H1 (cell line): ENCODE measurements around the gene LRRK1. TPM values are rescaled to one million over a fixed set of nuclear protein-coding genes. Genes with fewer than 3 reads are reported as not detected.

Experiments
- BACH1 ChIP-seq: IDR thresholded peaks from 2 replicates; pipeline ENCODE4 v1.6.1; 2012; ENCODE audit warnings: low read length, improper control_type of control experiment
- BRCA1 ChIP-seq: IDR thresholded peaks from 2 replicates; pipeline ENCODE4 v1.6.1; 2012; ENCODE audit warnings: low read depth, low read length, improper control_type of control experiment
- CBX8 ChIP-seq: fragments of 300-800, 300-1000 bp; sonication (generic); IDR thresholded peaks from 2 replicates; pipeline ENCODE4 v1.7.1; 2016; ENCODE audit warnings: low read depth, low read length, borderline replicate concordance
- CHD2 ChIP-seq: IDR thresholded peaks from 2 replicates; pipeline ENCODE4 v1.6.1; 2012; ENCODE audit warnings: low read length, improper control_type of control experiment
- CREB1 ChIP-seq: IDR thresholded peaks from 2 replicates; pipeline ENCODE4 v1.6.1; 2012; ENCODE audit warnings: inconsistent platforms
- GABPA ChIP-seq: IDR thresholded peaks from 2 replicates; pipeline ENCODE4 v1.6.1; 2011; ENCODE audit warnings: mild to moderate bottlenecking, low read length, moderate library complexity, borderline replicate concordance; ENCODE audit not compliant: insufficient read depth
- NRF1 ChIP-seq: IDR thresholded peaks from 2 replicates; pipeline ENCODE4 v1.6.1; 2011; ENCODE audit warnings: mild to moderate bottlenecking, low read depth, low read length, improper control_type of control experiment
- POLR2A ChIP-seq, 2 experiments: IDR thresholded peaks; 1 replicate in 1 of 2; 2 replicates in 1 of 2; pipeline ENCODE4 v1.6.1; 2011; ENCODE audit warnings: low read depth in 2 of 2, low read length in 2 of 2, mild to moderate bottlenecking in 2 of 2; ENCODE audit errors: control extremely low read depth in 1 of 2
- POU5F1 ChIP-seq: IDR thresholded peaks from 2 replicates; pipeline ENCODE4 v1.6.1; 2011; ENCODE audit warnings: low read depth, mild to moderate bottlenecking, low read length, moderate library complexity
- RBBP5 ChIP-seq: IDR thresholded peaks from 2 replicates; pipeline ENCODE4 v1.7.1; 2012; ENCODE audit warnings: low read depth, mild to moderate bottlenecking, inconsistent platforms, low read length, moderate library complexity, borderline replicate concordance
- RFX5 ChIP-seq: IDR thresholded peaks from 2 replicates; pipeline ENCODE4 v1.6.1; 2011; ENCODE audit warnings: low read depth, low read length, improper control_type of control experiment, borderline replicate concordance
- RXRA ChIP-seq: IDR thresholded peaks from 2 replicates; pipeline ENCODE4 v1.6.1; 2011; ENCODE audit warnings: low read depth, mild to moderate bottlenecking, low read length, moderate library complexity; ENCODE audit not compliant: insufficient read depth
- SRF ChIP-seq: IDR thresholded peaks from 2 replicates; pipeline ENCODE4 v1.6.1; 2011; ENCODE audit warnings: mild to moderate bottlenecking, low read depth, low read length, moderate library complexity
- SUZ12 ChIP-seq: fragments of 200-600 bp; sonication (generic); IDR thresholded peaks from 2 replicates; pipeline ENCODE4 v1.6.1; 2012; ENCODE audit warnings: mild to moderate bottlenecking, inconsistent platforms, low read length, moderate library complexity, mixed read lengths
- TAF7 ChIP-seq: optimal IDR thresholded peaks from 2 replicates; pipeline ENCODE3; 2011; ENCODE audit warnings: low read depth, mild to moderate bottlenecking, inconsistent platforms, low read length, moderate library complexity, borderline replicate concordance
- TBP ChIP-seq: IDR thresholded peaks from 2 replicates; pipeline ENCODE4 v1.6.1; 2011; ENCODE audit warnings: low read depth, low read length, improper control_type of control experiment
- YY1 ChIP-seq: IDR thresholded peaks from 2 replicates; pipeline ENCODE4 v1.6.1; 2011; ENCODE audit warnings: low read depth, mild to moderate bottlenecking, low read length
- polyA plus RNA-seq, 7 experiments: library from polyadenylated mRNA; depleted of rRNA in 3 of 7; stranded (reverse) in 5 of 7; unstranded in 2 of 7; fragments of >200 nt in 5 of 7; fragments of 200-250 nt in 2 of 7; gene quantifications; 1 replicate in 5 of 7; 2 replicates in 1 of 7; 4 replicates in 1 of 7; pipeline versions ENCODE4 v1.2.1 to v1.2.3, GENCODE V29; 2011 to 2013; ENCODE audit warnings: missing spikeins in 2 of 7, mixed read lengths in 2 of 7
- total RNA-seq: library from RNA; stranded (reverse); fragmentation: NEBNext Ultra II Directional; extraction: Animal tissue kit (Norgen Biotek cat#: 25700); gene quantifications from 2 replicates; pipeline ENCODE4 v1.2.1, GENCODE V29; 2021
- TF ChIP-seq, protein P1 (sequence below), 3 experiments: IDR thresholded peaks; 1 replicate in 2 of 3; 2 replicates in 1 of 3; pipeline versions ENCODE4 v1.5.1 to v1.6.1; 2011; ENCODE audit warnings: low read length in 3 of 3, mild to moderate bottlenecking in 3 of 3, inconsistent platforms in 2 of 3, low read depth in 1 of 3, moderate library complexity in 1 of 3; ENCODE audit not compliant: insufficient read depth in 1 of 3; ENCODE audit errors: control extremely low read depth in 1 of 3
- TF ChIP-seq, protein P2 (sequence below): IDR thresholded peaks from 2 replicates; pipeline ENCODE4 v1.6.1; 2011; ENCODE audit warnings: low read length, improper control_type of control experiment

Gene LRRK1
- total and polyA plus RNA-seq, 2 of the 8 experiments (the other 6 are each of a cell fraction or from before 2014, with no cell fraction given), result 1.2 to 3.6 TPM

DNA sequence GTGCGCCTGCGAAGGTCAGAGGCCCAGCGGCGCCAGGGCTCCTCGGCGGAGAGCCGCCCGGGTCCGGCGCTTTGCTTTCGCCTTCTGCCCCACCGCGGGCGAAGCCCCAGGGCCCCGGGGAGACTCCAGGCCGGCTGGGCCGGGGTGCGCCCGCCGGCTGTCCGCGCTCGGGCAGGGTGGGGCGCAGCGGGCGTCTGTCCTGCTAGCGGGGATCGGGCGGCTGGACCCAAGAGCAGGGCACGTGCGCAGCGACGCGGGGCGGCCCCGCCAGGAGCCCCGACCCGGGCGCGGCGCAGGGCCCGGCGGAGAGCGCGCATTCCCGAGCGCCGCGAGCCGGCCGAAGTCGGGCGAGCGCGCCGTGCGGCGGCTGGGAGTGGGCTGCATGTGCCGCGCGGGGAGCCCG is 40.1 kb upstream of the LRRK1 start (continued):
- TF ChIP-seq CHD2 (no peak), BRCA1 (no peak), TBP (no peak), YY1 (no peak), TAF7 (no peak), CBX8 (no peak), GABPA (no peak), CREB1 (no peak), RBBP5 (no peak), RXRA (no peak), SRF (no peak), POU5F1 (no peak), RFX5 (no peak), NRF1 (no peak), SUZ12 (peak; percentile 23; the same call in 1 of the 2 replicates), BACH1 (no peak), POLR2A (IDR thresholded peaks at IDR 0.05; ENCODE audit: control extremely low read depth in 1 of 2, low read depth in 2 of 2, low read length in 2 of 2) (no peak)
- TF ChIP-seq, protein P1, sequence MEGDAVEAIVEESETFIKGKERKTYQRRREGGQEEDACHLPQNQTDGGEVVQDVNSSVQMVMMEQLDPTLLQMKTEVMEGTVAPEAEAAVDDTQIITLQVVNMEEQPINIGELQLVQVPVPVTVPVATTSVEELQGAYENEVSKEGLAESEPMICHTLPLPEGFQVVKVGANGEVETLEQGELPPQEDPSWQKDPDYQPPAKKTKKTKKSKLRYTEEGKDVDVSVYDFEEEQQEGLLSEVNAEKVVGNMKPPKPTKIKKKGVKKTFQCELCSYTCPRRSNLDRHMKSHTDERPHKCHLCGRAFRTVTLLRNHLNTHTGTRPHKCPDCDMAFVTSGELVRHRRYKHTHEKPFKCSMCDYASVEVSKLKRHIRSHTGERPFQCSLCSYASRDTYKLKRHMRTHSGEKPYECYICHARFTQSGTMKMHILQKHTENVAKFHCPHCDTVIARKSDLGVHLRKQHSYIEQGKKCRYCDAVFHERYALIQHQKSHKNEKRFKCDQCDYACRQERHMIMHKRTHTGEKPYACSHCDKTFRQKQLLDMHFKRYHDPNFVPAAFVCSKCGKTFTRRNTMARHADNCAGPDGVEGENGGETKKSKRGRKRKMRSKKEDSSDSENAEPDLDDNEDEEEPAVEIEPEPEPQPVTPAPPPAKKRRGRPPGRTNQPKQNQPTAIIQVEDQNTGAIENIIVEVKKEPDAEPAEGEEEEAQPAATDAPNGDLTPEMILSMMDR (IDR thresholded peaks at IDR 0.05; ENCODE audit: control extremely low read depth in 1 of 3, insufficient read depth in 1 of 3, low read depth in 1 of 3, low read length in 3 of 3), result no peak
- TF ChIP-seq, protein P2, sequence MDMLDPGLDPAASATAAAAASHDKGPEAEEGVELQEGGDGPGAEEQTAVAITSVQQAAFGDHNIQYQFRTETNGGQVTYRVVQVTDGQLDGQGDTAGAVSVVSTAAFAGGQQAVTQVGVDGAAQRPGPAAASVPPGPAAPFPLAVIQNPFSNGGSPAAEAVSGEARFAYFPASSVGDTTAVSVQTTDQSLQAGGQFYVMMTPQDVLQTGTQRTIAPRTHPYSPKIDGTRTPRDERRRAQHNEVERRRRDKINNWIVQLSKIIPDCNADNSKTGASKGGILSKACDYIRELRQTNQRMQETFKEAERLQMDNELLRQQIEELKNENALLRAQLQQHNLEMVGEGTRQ, result no peak
